RKO (cell line): Measurements from ENCODE around the gene SPATA31C2.
"Not testable (repeated sequence)": the region's sequence is repeated elsewhere in the genome, so short reads cannot be mapped to it uniquely, and the experiment has no call there.

Experiments used
- DNase-seq: peaks from one replicate; pipeline ENCODE4 v3.0.0-alpha.2; 2016; ENCODE audit warnings: low spot score

The SPATA31C2 gene

GRCh38 chr9:88123413-88123812 is 14.9 kb downstream of the SPATA31C2 start:
- not testable (repeated sequence) for DNase-seq

GRCh38 chr9:88118121-88118520 is 20.2 kb downstream of the SPATA31C2 start:
- DNase-seq, result not testable (repeated sequence)

GRCh38 chr9:88114968-88115612 is 23.2 kb downstream of the SPATA31C2 start:
- DNase-seq, result not testable (repeated sequence)

GRCh38 chr9:88114283-88114967 is 23.9 kb downstream of the SPATA31C2 start:
- not testable (repeated sequence) for DNase-seq

- DNase-seq, result not testable (repeated sequence)
These were observed 24.8 kb downstream of the SPATA31C2 start for GRCh38 chr9:88113156-88114130.

GRCh38 chr9:88110026-88110425 is 28.2 kb downstream of the SPATA31C2 start:
- no peak for DNase-seq

GRCh38 chr9:88108779-88109178 is 29.5 kb downstream of the SPATA31C2 start:
- no peak for DNase-seq

- DNase-seq, result peak; percentile 55
These were observed 31.8 kb downstream of the SPATA31C2 start for GRCh38 chr9:88106492-88106891.

GRCh38 chr9:88092797-88093331 is 45.4 kb downstream of the SPATA31C2 start:
- peak; percentile 24 for DNase-seq

GRCh38 chr9:88090151-88090581 is 48.1 kb downstream of the SPATA31C2 start:
- DNase-seq, result no peak

- DNase-seq, result no peak
These were observed 50.4 kb downstream of the SPATA31C2 start for GRCh38 chr9:88087906-88088305.

GRCh38 chr9:88085476-88085875 is 52.8 kb downstream of the SPATA31C2 start:
- DNase-seq, result no peak

GRCh38 chr9:88084357-88085183 is 53.7 kb downstream of the SPATA31C2 start:
- no peak for DNase-seq
